Activated CD4-positive, alpha-beta T cell treated with anti-CD3 and anti-CD28 coated beads, Interleukin-2, amount 50 U/mL, for 48 hours (primary cell): ENCODE data around the gene LYST.

Experiments
- DNase-seq, 2 experiments: peaks; one replicate each; pipeline ENCODE4 v3.0.0-alpha.2; 2020

The LYST gene

DNA sequence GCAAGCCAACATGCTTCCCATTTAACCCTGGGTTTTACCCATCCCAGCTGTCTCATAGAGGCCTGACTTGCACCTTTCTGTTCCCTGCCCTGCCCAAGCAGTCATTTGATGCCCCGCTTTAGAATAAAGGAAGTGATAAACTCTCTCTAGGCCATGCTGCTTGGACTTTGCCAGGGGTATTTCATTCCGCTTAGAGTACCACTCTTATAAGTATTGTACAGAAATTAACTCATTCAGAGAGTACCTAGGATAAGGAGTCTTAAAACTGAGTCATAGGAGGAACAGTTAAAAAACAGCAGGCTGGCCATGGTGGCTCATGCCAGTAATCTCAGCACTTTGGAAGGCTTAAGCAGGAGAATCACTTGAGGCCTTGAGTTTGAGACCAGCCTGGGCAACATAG is 21.0 kb upstream of the LYST start:
- no peak for DNase-seq

DNA sequence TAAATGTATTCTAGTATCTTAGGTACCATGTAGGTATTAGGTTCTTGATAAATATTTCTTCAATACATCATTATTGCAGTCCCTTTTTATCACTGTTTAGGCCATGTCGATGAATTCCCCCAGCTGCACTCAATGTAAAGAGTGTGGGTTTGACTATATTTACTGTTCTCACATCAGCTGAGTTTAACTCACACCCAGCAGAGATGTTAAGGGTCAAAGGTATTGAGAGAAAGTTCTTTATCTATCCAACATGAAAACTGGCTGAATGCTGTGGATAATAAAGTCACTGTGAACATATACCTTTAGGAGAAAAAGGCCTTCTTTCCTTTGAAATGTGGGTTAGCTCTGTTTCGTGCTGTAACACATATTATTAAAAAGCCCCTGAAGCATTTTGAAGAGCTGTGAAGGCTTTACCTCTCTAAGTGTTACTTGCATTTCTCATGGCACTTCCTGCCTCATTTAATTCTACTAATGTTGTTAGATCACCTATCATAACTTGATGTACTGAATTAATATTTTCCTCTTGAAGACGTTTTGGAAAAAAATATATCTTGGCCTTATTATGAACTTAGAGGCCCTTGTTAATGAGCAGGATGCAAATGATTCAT is 19.1 kb upstream of the LYST start:
- DNase-seq = no peak

DNA sequence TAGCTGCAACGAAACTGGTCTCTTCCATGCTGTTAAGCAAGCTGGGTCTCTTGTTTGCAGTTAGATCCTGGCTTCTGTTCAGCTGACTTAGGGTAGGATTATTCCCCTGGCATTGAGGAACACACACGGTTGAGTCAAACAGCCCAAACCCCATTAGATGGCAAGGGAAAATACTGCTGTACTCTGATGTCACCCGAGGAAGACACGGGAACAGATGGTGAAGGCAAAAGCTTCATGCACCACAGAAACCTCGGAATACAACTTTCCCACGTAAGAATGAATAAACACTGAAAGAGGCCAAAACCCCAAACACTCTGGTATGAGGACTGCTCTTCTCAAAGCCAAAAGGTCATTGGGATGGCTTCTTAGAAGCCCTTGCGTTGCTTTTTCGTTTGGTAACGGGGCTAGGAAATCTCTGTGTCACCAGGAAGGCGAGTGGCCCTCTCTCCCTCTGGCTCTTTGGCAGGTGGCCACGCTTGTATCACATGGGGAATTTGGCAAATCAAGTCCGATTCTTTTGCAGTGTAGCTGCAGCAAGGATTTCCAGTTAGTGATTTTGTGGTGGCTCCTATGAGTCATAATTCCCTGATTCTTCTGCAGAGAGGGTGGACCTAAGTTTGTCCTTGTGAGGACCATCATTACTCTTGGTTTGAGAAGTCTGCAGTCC is 16.7 kb upstream of the LYST start:
- peak; percentile 42 to 55 for DNase-seq

DNA sequence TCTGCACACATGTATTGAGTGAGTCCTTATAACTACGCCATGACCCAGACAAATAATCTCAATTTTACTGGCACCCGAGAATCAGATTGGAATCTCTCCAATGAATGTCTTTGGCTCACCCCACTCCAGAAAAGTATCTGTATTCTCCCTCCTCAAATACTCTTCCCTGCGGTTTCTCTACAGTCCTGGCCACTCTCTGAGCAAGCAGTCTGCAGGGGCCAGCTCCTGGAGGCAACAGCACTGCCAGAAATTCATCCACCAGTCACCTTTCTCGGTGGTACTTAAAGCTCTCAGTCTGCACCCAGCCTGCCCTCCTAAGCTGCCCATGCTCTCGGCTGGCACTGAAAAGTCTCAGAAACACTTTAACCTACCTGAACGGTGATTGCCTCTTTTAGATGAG is 16.1 kb upstream of the LYST start:
- no peak for DNase-seq

DNA sequence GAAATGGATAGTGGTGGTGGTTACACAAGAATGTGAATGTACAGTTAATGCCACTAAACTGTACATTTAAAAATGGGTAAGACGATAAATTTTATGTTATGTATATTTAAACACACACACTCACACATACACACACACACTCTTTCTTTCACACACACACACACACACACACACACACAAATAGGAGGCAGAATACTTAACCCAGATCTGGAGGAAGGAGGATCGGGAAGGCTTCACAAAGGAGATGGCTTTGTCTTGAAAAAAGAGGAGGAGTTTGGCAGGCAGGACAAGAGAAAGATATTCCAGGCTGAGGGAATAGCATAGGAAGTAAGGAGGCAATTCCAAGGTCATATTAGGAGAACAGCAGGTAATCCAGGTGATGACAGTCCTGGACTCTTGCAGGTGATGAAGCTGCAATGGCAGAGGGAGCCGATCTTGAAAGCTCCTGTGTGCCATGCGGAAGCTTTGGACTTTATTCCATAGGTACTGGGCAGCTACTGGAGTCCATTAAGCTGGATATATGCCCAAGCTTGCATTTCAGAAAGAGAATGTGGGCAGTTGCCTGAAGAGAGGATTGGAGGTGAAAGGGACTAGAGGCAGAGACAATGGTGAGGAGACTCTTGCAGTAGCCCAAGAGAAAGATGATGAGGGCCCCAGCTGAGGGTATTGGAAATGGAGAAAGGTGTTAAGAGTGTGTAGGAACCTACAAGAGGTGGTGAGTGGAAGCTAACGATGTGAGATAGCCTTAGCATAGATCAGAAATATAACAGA is 15.4 kb upstream of the LYST start:
- no peak for DNase-seq

DNA sequence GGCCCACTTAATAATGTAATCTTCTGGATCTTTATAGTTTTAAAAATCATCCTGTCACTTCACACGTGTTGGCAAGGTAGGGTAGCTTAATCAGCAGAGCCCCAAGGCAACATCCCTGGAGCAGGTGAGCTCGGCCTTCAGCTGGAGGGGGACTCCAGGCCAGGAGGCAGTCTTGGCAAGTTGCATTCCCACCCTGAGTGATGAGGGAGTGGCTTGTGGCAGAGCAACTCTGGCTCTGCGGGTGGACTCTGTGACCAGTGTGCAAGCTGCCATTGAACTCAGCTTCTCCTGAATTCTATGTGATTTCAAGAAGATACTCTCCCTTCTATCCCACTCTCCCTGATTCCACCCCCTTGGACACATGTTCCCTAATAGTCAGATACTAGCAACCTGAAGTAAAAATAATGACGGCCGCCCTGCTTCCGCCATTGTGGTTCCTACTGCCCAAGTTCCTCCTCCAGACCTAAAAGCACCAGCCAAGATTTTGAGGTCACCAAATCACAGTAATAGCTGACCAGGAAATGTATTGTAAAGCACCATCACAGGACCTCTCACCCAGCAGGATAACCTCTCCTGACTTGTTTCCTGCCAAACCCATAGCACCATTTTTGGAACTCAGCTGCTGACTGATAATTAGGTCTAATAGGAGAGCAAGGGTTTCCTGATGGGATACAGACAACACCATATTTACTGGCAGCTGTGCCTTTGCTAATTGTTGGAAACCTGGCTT is 11.5 kb upstream of the LYST start:
- DNase-seq = no peak

DNA sequence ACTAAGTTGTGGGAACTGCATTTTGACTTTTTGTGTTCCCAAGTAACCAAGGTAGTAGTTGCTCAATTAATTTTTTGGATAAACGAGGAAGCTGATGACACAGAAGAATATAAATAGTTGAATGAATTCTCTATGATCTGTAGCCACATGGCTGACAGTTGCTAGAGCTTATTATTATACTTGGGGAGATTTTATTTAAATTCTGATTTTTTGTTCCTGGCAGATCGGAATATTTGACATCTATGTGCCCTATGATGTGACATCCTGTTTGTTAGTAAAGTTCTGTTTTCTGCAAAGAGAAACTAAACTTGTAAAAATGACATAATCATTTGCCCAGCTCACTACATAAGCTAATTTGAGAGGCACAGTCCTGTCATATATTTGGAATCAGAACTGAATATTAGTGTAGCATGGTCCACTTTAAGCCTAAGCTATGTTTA is 9.7 kb upstream of the LYST start:
- DNase-seq = no peak

DNA sequence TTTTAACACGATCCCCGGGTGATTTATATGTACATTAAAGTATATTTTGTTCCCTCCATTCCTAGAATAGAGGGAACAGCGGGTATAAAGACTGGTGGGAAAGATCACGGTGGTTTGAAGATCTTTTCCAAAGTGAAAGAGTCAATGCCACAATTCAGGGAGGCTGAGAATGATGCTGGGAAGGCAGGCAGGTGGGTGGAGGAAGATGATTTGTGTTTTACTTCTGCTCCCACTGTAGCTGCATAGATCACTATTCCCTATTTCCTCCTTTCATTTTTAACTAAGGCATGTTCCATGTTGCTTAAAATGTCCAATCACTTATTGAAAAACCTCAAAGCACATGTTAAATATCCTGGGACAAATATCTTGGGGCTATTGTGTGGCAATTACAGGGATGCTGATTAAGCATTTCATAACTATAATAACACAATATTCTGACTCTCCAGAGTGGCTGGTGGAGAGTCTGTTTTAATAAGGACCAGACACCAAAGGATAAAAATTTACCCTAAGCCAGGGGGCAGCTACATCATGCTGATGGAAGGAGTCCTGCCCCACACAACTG is 8.4 kb upstream of the LYST start:
- no peak for DNase-seq

DNA sequence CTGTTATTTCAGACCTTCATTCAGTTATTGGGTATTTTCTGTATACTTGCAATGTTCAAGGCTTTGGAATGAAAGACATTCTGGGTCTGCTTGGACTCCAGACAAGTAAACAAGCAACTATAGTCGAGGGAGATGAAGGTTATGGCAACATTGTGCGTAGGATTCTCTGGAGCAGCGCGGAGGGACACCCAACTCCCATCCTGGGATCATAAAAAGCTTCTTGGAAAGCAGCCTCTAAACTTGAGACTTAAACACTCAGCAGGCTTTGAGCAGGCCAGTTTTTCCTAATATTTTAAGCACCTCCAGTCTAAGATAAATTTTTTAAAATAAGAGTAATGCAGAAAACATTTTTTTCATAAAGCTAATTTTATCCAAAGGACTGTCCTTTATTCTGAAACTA is 7.6 kb upstream of the LYST start:
- DNase-seq = no peak

DNA sequence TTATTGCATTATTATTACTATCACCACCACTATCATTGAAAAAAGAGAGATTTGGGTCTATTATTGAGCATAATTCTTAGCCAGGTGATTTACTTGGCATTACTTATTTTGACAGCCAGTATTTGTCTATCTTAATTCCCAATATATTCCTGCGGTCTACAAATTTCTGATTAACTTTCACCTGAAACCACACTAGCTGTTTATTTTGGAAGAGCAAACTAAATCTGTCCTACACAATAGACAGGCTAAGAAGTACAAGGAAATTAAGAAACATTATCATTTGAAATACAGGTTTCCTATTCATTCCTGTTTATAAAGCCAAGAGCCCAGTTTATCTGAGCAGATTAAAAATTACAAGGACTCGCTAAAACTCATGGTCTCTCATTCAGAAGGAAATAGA is 6.9 kb upstream of the LYST start:
- DNase-seq = no peak

DNA sequence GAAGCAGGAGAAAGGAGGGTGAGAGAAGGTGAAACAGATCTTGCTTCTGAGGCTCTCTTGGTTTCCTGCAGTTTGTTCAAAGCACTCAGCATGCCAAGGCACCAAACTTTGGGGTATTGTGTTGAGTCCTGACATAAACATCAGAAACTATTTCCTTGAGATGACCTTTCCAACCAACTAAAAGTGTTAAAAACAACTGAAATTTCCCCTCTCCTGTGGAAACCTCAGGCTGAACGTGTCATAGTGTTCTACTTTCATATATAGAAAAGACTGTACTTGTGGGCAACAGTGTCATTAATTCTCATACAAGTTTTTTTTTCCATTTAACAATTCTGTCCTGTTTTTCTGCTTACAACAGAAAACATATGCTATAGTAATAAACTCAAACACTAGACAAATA is 6.3 kb upstream of the LYST start:
- DNase-seq = peak; percentile 38 to 54

DNA sequence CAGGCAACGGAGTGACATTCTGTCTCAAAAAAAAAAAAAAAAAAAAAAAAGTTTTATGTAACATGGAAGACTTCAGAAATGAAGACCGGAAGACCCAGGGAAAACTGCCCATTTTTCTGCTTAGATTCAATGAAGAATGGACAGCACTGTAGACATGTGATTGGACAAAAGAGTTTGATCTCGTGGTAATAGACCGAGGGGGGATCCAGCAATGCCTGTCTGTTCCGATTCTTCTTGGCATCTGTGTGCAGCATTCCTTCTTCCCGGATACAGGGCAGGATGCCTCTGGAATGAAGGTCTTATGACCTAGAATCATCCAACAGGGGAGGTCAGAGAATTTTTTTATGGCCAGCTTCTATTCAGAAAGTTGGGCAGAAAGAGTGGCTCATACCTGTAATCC is 5.6 kb upstream of the LYST start:
- no peak for DNase-seq

DNA sequence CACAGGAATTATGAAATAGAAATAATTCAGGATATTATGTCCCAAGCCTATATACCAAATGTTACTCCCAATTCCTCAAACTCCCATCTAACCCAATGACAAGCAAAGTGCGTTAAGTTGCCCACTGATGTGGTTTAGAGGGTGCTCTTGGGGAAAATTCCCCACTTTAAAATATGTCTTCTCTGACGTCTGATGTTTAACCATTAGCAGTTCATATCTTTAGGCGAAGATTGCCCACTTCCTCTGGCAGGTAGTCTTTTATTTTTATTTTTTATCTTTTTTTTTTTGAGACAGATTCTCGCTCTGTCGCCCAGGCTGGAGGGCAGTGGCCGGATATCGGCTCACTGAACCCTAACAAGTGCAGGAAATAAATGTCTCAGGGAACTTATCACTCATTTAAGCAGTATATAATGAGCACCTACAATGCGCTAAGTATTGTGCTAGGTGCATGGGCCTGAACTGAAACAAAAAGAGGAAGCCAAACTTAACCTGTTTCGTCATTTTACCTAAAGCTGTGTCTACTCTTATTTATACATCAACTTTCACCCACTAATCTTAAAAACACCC is 1.3 kb upstream of the LYST start:
- DNase-seq = no peak

DNA sequence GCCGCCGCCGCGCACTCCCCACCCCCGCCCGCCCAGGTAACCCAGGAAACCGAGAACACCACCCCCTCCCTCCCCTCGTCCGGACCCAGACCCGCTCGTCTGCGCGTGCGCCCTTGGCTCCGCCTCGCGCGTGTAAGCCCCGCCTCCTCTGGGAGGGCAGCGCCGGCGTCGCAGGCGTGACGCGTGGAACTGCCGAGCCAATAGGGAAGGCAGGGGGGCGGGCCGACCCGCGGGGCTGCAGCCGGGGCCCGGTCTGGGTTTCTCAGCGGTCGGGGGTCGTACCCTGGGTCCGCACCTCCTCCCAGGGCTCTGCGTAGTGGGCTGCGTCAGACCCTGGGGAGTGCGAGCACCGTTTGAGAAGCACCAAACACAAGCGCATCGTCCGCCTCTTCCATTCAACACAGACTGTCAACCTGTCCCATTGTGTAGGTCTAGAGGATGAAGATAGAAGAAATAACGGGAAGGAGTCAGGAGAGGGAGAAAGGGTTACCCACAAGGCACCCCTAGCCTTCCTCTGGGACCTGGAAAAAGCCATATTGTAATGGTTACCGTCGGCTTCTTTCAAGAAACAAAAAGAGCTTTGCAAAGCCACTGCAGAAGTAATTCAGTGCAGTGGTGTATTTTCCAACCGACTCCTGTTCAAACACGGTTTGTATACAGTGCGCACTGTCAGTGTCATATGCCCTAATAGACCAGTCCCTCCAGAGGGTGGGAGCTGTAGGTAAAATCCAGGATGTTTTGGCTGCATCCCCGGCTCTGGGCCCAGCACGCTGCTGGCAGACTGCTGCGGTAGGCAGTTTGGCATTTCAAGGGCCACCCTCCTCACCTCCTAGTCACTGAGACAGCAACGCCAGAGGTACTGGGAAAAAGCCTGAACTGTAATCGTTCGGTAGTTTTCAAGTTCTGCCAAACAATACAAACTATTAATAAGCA is 473 bp upstream of the LYST start:
- peak; percentile 97 to 98 for DNase-seq

DNA sequence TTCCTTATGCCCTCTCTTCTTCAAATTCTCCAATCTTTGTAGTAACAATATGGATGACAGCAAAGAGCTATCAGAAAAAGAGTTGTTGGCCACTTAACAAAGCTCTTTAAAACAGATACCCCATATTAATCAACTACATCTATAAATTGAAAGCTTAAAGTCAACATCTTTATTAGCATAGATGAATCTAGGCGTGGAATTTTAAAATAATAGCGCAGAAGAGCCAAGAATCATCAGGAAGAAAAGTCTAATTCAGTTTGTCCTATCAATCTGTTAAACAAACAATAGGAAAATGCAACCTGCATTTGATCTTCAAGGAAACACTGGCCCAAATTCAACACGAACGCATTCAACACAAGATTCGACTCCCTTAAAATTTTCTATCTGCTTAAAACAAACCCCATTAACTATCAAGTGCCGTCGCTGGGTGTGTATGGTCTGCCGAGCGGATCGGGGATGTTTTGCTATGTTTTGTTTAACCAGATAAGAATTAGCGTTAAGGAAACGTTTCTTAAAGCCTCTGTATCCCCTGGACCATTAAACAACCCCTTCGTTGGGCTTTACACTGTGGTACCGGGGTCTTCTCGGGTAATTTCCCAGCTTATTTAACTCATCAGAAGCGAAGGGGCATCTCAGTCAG is 1.0 kb downstream of the LYST start:
- DNase-seq = no peak

DNA sequence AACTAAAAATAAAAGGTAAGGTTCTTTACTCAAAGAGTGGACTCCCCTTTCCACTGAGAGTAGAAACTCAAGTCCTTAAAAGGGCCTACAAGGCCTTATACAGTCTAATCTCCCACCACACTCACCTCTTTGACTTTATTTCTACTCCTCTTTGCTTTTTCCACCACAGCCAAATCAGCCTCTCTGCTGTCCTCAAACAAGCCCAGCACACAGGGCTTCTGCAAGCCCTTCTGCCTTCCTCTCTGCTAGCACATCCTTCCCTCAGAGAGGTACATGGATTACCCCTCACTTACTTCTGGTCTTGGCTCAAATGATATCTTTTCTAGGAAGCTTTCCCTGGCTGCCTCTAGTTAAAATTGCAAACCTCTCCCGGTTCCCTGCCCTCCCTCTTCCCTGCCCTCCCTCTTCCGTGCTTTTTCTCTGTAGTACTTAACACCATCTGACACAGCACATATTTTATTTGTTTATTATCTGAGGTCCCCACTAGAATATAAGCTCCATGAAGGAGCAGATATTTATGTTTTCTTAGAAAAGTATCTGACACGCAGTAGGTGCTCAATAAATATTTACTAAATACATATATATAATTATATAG is 1.7 kb downstream of the LYST start:
- no peak for DNase-seq

DNA sequence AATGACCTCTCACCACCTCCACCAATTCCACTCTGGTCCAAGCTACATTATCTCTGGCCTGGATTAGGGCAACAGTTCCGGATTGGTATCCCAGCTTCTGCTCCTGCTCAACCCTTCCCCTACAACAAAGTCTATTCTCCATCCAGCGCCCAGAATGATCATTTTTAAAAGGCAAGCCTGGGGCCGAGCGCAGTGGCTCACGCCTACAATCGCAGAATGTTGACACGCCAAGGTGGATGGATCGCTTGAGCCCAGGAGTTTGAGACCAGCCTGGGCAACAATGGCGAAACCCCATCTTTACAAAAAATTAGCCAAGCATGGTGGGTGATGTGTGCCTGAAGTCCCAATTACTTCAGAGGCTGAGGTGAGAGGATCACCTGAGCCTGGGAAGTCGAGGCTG is 2.2 kb downstream of the LYST start:
- no peak for DNase-seq

DNA sequence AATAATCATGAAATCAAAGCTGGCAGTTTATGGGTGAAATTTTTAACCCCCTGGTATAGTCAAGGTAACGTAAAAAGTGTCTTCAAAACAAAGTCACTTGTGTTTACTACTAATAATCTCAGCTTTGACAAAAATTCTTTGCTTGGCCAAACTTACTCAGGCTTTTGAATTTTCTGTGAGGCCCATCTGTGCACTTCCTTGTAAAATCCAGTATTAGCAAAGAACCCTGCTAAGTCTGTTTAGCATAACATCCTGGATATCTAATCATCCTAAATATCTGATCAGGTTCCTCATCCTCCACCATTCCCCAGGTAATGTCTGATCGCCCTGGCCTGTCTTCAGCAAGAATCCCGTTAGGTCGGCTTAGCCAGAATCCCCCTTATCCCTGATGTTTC is 3.0 kb downstream of the LYST start:
- DNase-seq = no peak

DNA sequence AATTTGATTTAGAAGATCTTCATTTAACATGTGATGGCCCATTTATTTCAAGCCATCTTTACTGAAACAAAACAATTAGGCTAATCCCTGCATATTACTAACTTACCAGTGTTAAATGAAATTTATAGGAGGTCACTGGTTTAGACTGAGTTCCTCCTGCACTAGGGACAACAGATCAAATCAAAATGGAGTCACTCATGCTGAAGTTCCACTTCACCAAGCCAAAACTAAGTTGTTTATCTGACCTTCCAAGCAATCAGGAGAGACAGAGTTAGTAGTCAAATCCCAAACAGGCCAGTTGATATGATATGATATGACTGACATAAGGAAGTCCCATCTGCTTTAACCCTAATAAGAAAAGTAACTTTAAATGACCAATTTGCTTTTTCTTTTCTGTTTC is 4.8 kb downstream of the LYST start:
- DNase-seq = no peak

DNA sequence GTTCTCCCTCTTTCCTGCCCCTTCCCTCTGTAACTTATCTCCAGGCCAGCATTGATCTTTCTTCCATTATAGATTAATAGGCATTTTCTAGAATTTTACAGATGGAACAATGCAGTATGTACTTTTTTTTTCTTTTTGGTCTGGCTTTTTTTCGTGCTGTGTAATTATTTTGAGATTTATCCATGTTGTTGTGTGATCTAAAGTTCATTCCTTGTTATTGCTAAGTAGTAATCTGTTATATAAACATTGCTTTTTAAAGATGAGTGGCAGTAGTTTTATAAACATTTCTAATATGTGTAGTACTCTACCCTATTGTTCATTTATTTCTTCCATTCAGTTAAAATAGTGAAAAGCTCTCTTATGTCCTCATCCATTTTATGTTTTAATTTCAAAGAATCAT is 5.9 kb downstream of the LYST start:
- DNase-seq = no peak

DNA sequence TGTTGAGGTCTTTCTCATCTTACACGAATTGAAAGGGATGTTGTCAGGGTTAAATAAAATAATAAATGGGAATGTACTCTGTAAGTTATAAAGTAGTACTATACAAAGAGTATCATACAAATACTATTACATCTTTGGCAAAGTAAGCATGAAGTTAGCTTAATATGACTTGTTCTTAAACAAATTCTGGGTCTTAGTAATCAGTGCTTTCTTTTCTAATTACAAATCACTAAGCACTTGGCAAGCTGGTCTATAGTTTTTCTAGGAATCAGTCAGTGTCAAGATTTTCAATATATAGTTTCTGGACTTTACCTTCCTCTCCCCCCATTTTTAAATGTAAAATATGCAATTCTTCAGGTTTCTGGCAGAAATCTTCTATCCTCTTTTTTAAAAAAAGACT is 6.9 kb downstream of the LYST start:
- no peak for DNase-seq
